ENCODE measurements around the gene AFF3. TPM values are rescaled to one million over a fixed set of nuclear protein-coding genes. Genes with fewer than 3 reads are reported as not detected.

The AFF3 gene
- total RNA-seq, 1 experiment from 2014 or later: 0.61 TPM

DNA sequence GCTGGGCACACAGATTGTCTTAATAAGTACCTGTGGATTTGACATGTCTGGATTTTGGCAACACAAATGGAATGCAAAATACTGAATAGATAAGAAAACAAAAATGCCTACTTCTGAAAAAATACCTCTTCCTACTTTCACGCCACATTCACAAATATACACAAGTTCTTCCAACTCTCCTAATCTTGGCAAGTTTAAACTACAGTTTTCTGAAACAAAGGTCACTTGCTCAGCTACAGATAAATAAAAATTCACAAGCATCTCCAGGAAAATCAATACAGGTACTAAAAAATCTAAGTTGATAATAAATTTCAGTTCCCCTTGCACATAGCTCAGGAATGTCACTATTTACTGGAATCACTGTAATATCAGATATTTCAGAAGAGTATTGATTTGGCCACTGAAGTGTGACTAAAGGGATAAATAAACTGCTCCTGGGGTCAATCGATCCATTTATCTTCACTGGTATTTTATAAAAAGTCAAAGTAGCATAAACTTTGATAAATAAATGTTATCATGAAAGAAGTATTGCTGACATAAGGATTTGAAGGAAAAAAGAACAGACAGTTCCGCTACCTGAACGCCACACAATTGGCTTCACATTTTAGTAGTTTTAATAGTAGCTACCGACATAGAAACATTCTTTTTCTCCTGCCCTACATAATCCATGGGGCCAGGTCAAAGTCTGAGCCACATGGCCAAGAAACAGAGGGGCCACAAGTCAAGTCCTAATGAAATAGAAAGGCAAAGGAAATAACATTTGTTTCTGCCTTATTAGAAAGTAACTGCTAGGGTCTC is 243.1 kb downstream of the AFF3 start (continued):
- TF ChIP-seq REST (IDR thresholded peaks at IDR 0.05; ENCODE audit: low read depth): no peak
- TF ChIP-seq EGR1 (IDR thresholded peaks at IDR 0.05; ENCODE audit: low read depth): no peak
- no peak for TF ChIP-seq SIN3A (IDR thresholded peaks at IDR 0.05; ENCODE audit: low read depth)
- no peak for TF ChIP-seq CBX3 (IDR thresholded peaks at IDR 0.05; ENCODE audit: low read depth)
- no peak for TF ChIP-seq EZH2phosphoT487 (IDR thresholded peaks at IDR 0.05; ENCODE audit: borderline replicate concordance)

- Histone ChIP-seq H3K9me3 (ENCODE audit: control insufficient read depth in 1 of 2, insufficient read depth in 1 of 2, low read depth in 1 of 2, low read length in 2 of 2) (no peaks in the 10 kb centered on the region), H3K4me2 (ENCODE audit: low read length) (no peak overlapping the region), H3K79me2 (ENCODE audit: insufficient read depth, low read length) (no peaks in the 10 kb centered on the region), H3K9ac (ENCODE audit: low read length) (no peak overlapping the region), H3K9me2 (ENCODE audit: insufficient read depth) (no peaks in the 10 kb centered on the region), H3K4me1 (ENCODE audit: control insufficient read depth in 1 of 2, insufficient read depth in 2 of 2, low read length in 2 of 2) (no peaks in the 10 kb centered on the region), H2AFZ (ENCODE audit: low read depth, low read length, poor library complexity, severe bottlenecking) (no peak overlapping the region), H3K36me3 (ENCODE audit: control insufficient read depth in 1 of 2, insufficient read depth in 2 of 2, low read length in 2 of 2) (no peaks in the 10 kb centered on the region), H3K4me3 (replicated peaks in 1 of 2; ENCODE audit: low read depth in 1 of 2, low read length in 2 of 2) (no peak overlapping the region), H3K27me3 (ENCODE audit: insufficient read depth, low read length) (peaks cover 70% of the 10 kb centered on the region), H3K27ac (ENCODE audit: low read depth, low read length) (no peak overlapping the region), H4K20me1 (ENCODE audit: insufficient read depth) (no peaks in the 10 kb centered on the region)
- ChIA-PET CTCF (no interaction called here), POLR2A (no interaction called here), RAD21 (ENCODE audit: low non-redundant PET in 1 of 2, low total read pairs in 2 of 2, uncharacterized antibody in 2 of 2, unreplicated experiment in 2 of 2) (no interaction called here)
- ATAC-seq (no peak), DNase-seq (ENCODE audit: low read depth, low spot score) (no peak)
- BruUV-seq (replicated peaks): no TSS peak
- intact Hi-C loops (cut with micrococcal nuclease): no loop called here
- TF ChIP-seq, protein P1, sequence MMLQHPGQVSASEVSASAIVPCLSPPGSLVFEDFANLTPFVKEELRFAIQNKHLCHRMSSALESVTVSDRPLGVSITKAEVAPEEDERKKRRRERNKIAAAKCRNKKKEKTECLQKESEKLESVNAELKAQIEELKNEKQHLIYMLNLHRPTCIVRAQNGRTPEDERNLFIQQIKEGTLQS (IDR thresholded peaks at IDR 0.05): no peak
- no peak for TF ChIP-seq TCF7L2 (IDR thresholded peaks at IDR 0.05; ENCODE audit: borderline replicate concordance, extremely low read depth, insufficient read depth, insufficient read length)
- TF ChIP-seq ZNF274 (IDR thresholded peaks at IDR 0.05; ENCODE audit: low read depth, low read length): no peak
- no peak for TF ChIP-seq REST (IDR thresholded peaks at IDR 0.05; ENCODE audit: low read depth)
- TF ChIP-seq POLR2AphosphoS5 (IDR thresholded peaks at IDR 0.05; ENCODE audit: low read depth, low read length): no peak
- TF ChIP-seq SIN3A (IDR thresholded peaks at IDR 0.05; ENCODE audit: low read depth): no peak
- TF ChIP-seq YY1 (IDR thresholded peaks at IDR 0.05; ENCODE audit: extremely low read depth, insufficient replicate concordance, low read depth, low read length): no peak
- TF ChIP-seq, protein P2, sequence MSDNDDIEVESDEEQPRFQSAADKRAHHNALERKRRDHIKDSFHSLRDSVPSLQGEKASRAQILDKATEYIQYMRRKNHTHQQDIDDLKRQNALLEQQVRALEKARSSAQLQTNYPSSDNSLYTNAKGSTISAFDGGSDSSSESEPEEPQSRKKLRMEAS (IDR thresholded peaks at IDR 0.05): no peak
- TF ChIP-seq JUND (IDR thresholded peaks at IDR 0.05): no peak
- no peak for TF ChIP-seq RAD21 (IDR thresholded peaks at IDR 0.05; ENCODE audit: low read depth)
- TF ChIP-seq EZH2 (IDR thresholded peaks at IDR 0.05): no peak
- no peak for TF ChIP-seq ELF1 (IDR thresholded peaks at IDR 0.05; ENCODE audit: borderline replicate concordance, low read depth)
Observed at GRCh38 chr2:99898336-99899048, 243.9 kb downstream of the AFF3 start.

Measured in HCT116 (cell line).